HG02623 (cell line): ENCODE data around the gene C21orf91.
A peak's percentile ranks its signal among the peaks of the same experiment; 100 is the strongest.

ENCODE experiments used
- ATAC-seq: cut with Tn5 transposase; IDR thresholded peaks from one replicate; pipeline ENCODE4 v1.9.1; 2021; ENCODE audit warnings: moderate library complexity; ENCODE audit not compliant: unreplicated experiment

Gene C21orf91

DNA sequence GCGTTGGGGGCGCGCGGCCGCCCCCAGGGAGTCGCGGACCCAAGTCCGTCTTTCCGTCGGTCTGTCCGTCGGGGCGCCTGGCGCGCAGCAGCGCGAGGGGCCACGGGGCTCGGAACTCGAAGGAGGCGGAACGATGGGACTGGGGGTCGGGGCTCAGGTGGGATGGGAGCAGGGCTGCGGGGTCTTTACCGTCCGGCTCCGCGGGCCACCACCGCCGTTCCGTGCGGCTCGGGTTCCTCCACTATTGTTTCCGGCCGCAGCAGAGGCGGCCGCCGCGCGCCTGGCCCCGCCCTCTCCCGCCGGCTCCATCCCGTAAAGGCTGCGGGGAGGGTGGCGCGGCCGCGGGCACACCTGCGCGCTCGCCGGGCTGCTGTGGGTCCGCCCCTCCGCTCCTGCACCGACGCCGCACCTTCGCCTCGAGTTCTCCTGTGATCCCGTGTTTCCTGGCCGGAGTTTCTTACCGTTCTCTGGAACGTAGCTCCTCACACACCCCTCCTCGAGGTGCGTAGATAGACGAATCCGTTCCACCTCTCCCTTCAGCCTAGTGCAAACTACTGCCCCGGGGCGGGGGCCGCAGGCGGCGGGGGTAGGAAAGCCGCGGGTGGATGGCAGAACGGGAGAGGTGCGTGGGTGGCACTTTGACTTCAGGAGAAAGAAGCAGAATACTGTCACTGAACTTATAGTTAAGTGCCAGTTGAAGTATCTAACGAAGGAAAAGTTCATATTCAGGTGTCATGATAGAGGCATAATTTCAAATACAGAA is at the start of gene C21orf91:
Gene C21orf91 (minus strand): TSS at position 243 of the 763 bp plus-strand sequence. CDS start 1,038 bp downstream, outside the sequence.
- ATAC-seq = peak; percentile 79

GRCh38 chr21:17866590-17866989 is 47.4 kb upstream of the C21orf91 start:
- ATAC-seq = no peak

DNA sequence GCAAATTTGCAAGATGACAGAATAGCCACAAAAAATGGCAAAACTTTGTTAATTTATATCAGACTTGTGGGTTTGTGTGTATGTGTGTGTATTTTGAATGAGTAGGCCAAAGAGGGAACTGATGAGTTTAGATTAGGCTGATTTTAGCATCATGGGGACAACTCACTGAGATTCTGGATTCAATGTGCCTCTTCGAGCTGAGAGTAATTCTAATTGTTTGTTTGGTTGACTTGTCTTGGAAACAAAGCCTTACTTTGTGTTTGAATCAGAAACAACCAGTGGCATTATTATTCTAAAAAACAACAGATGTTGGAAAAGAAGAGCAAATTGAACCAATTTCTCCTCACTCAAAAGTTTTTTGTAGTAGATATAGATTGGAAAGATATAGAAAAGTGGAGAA is 40.5 kb upstream of the C21orf91 start:
- no peak for ATAC-seq

DNA sequence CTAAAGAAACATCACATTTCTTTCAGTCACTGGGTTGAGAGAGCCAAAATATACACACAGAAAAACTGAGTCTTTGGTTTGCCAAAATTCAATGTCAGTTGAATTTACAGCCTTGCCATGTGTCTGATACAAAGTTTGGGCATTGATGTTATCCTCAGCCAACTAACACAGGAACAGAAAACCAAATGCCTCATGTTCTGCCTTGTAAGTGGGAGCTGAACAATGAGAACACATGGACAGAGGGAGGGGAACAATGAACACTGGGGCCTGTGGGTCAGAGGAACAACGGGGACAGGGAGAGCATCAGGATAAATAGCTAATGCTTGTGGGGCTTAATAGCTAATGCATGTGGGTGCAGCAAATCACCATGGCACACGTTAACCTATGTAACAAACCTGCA is 39.6 kb upstream of the C21orf91 start:
- ATAC-seq = no peak

- ATAC-seq = no peak
These were observed 35.6 kb upstream of the C21orf91 start for GRCh38 chr21:17854745-17855144.

- no peak for ATAC-seq
These were observed 34.5 kb upstream of the C21orf91 start for GRCh38 chr21:17853393-17854275.

DNA sequence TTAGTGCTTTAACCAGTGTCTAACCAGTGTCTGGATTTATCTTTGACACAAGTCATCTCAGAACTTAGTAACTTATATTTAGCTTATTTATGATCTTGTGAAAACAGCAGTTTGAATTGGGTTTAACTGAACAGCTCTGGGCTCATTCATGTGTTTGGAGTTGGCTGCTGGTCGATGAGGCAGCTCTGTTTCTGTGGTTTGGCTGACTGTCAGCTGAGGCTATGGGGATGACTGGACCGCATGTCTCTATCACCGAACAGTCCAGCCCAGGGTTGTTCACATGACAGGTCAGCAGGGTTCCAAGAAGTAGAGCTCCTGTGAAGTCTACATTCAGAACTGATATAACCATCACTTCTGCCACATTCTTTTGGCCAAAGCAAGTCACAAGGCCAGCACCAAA is 29.1 kb upstream of the C21orf91 start:
- ATAC-seq = peak; percentile 93

DNA sequence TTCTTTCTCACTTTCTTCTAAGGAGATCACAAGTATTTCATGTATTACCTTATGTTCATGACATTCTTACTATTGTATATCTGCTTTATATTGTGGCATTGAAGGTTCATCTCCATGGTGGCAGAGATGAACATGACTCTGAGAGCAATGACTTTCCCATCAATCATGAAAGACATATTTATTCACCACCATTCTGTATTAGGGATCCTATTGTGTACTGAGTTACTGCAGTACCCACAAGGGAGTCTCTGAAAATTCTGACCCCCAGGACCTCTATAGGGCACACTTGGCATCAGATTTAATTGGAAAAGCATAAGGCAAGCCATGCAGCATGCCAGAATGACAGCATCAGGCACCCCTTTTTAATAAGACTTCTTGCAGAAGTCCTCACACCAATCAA is 21.9 kb upstream of the C21orf91 start:
- no peak for ATAC-seq

GRCh38 chr21:17834639-17835354 is 15.6 kb upstream of the C21orf91 start:
- peak; percentile 71 for ATAC-seq

- ATAC-seq = no peak
These were observed 10.3 kb upstream of the C21orf91 start for GRCh38 chr21:17829472-17829871.

GRCh38 chr21:17828223-17828622 is 9.1 kb upstream of the C21orf91 start:
- no peak for ATAC-seq

- ATAC-seq = no peak
These were observed 4.7 kb upstream of the C21orf91 start for GRCh38 chr21:17823846-17824245.

GRCh38 chr21:17821121-17821520 is 2.0 kb upstream of the C21orf91 start:
- no peak for ATAC-seq

GRCh38 chr21:17819877-17820229 is 697 bp upstream of the C21orf91 start:
- ATAC-seq = peak; percentile 64

DNA sequence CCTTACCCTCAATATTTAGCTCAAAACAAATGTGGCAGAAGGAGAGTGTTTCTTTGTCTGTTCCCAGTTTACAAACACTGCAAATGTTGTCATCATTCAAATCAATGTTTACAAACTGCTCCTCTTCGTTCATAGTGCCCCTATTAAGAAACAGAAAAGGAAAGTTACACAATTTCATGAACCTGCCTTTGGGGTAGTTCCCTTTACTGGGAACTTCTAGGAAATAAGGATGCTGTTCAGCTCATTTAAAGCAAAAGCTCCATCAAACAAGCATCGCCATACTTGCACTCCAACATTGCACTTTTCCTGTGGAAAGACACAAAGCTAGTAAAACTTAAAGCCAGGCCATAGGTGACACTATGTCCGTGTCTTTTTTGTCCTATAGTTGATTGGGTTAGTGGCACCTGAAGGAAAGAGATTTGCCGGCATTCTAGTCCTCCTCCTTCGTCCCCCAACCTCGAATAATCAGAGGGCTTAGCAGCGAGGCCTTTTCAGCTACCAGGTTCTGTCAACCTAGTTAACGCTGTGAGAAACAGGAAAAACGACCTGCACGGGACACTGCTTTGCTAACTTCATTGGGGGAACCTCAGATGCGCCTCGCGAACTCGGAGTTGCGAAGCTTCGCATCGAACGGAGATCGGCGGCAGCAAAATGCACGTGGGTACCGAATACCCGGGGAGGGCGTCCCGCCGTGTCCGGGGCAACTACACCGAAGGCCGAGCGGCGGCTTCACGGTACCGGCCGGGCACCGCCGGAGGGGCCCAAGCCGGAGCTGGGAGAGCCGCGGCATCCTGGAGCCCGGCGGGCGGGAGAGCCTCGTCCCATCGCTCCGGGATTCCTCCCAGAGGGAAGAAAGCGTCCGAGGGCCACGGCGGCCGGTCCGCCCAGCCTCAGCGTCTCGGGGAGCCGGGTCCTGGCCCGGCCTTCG is 706 bp downstream of the C21orf91 start:
- ATAC-seq = peak; percentile 3

GRCh38 chr21:17813353-17813752 is 5.8 kb downstream of the C21orf91 start:
- ATAC-seq = no peak

DNA sequence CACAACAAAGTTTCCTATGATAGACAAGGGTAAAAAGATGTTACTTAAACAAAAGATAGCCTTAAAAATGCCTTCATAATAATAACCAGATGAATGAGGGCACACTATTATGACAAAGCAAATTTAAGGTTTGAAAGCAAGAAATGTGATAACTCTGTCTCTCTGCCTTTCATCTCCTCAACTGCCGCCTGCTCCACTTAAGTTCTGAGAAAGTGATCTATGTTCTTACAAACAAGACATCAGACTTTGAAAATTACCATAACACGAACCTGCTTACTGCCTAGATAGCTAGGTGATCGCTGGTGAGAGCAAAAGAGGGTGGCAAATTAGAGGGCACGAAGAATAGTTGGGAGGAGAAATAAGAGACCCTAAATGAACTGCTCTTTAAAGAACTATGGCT is 13.2 kb downstream of the C21orf91 start:
- no peak for ATAC-seq

DNA sequence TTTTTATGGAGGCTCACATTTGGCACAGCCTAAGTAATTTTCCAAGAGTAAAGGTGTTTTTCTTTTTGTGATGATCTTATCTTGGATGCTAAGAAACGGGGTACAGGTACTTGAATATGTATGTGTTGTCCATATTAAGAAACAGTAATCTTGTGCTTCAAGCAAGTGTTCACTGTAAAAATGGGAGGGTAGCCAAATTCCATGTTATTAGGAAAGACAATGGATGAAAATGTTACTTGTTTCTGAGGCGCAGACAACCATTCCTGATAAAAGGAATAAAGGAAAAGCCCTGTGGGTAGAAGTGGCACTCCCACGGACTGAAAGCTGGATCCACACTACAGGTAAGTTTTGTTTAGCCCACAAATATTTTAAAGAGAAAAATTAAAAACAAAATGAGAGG is 15.6 kb downstream of the C21orf91 start:
- no peak for ATAC-seq

- ATAC-seq = no peak
These were observed 16.6 kb downstream of the C21orf91 start for GRCh38 chr21:17802572-17802971.

DNA sequence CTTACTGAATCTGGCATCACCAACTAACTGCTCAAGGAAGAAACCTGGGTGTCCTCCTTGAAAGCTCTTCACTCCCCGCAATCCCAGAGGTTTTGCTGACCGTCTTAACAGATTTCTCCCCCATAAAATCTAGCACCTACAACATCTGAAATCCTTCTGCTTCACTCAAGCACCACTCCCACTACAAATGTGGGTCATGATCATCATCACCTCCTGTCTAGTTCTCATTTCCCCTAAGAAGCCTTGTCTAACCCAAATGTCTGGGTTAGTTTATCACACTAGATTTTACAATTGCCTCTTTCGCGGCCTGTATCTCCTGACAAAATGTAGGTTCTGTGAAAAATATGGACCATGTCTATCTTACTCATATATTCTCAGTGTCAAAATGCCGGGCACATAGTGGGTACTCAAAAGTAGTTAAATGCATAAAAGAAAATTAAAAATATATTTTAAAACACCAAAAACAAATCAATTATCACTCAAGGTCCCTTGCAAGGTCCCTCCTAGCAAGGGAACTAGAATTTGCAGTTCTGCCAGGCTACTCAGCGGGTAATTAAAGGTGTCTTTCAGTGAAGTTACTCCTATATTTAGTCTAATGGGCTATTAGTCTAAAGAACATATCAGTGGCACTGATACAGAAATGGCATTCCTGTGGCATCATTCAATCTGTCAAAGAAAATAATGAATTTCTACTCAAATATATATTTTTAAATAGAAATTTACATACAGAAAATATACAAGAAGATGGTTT is 19.6 kb downstream of the C21orf91 start:
- ATAC-seq = no peak
